NCI-H1048 (cell line): ENCODE measurements around the gene DIO1.

Source experiments
- DNase-seq: peaks from one replicate; lab custom pipeline; 2025; lab: John Stamatoyannopoulos, UW

The DIO1 gene

DNA sequence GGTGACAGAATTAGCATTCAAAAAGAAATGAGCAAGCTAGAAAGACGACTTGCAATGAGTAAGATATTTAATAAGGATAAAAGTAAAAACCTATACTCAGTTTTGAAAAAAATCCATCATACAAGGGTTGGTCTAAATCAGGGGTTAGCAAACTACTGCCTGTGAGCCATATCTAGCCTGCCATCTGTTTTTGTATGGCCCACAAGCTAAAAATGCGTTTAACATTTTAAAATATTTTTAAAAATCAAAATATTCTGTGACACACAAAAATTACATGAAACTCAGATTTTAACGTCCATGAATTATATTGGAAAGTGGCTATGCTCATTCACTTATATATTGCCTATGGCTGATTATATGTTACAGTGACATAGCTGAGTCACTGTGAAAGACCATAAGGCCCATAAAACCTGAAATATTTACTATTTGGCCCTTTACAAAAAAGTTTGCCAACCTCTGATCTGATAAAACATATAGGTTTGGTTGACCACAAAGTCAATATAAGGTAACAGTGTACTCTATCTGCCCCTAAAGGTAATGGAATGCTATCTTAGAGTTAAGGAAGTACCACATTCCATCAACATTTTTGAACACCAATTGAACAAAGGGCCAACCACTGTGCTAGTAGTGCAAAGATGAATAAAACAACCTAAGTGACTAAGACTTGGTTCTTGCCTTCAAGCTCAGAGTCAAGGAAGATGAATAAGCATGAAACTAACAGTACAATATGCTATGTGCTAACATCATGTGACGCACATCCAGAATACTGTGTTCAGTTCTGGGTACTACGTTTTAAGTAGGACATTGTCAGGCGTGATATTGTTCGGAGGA, 48.4 kb downstream of the DIO1 start:
- DNase-seq = no peak

DNA sequence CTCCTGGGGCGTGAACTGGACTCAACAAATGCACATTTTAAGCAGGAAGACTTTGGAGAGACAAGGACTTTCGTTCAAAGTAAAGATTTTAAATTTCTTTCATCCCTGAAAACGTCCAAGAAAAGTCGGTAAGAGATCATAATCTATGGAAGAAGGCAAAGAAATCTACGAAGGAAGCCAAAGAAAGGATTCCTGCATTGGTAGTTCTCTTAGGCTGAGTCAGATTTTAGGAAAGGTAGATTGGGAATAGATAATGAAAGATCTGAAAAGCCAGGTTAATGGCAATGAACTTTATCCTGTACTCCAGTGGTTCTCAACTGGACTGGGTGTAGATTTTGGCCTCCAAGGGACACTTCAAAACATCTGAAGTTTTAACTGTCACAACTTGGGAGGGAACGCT, 49.1 kb downstream of the DIO1 start:
- DNase-seq = no peak

DNA sequence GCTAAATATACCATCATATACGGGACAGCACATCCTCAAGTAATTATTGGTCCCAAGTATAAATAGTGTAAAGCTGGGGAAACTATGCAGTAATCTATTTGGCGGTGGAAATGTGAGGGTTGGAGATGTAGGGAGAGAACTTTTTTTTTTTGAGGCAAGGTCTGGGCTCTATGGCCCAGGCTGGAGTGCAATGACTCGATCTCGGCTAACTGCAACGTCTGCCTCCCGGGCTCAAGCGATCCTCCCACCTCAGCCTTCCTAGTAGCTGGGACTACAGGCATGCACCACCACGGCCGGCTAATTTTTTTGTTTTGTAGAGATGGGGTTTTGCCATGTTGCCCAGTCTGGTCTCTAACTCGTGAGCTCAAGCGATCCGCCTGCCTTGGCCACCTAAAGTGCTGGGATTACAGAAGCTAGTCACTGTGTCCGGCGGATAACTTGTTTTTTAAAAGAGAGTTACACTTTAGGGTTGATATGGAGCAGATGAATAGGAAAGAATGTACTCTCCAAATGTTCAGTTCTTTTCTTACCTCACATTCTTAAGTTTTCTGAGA, 49.6 kb downstream of the DIO1 start:
- no peak for DNase-seq

DNA sequence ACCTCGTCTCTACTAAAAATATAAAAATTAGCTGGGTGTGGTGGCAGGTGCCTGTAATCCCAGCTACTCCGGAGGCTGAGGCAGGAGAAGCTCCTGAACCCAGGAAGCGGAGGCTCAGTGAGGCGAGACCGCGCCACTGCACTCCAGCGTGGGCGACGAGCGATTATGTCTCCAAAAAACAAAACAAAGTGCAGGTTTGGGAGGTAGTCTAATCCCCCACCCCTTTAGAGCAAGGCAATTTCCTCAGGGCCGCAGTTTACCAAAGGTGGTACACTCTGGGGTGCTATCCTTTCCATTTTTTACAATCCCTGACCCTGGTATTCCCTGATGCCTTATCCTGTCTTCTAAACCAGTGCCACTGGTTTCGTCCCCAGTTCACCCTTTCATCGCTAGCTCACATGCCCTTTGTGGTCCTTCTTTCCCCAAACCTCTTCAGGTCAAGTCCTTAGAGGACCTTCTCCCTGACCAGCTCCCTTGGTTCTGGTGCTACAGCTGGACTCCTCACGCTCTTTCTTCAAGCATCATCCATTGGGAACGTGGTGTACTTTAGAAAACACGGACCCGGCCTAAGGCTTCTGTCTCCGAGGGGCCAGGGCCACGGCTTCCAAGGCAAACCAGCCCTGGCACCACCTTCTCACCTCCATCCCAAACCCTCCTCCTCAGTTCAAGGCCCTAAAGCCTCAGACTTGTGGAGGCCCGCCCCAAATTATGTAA, 50.6 kb downstream of the DIO1 start:
- DNase-seq = no peak

DNA sequence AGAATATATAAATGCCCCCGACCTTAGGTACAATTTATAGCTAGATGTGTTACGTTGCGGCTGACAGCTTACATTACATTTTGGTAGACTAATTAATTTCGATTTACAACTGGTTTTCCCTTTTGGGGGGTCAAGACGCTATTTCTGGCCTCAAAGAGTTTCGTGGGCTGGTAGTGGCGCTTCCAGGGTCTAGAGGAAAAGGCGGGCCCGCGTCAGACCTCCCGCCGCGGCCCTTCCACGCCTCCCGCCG, 51.1 kb downstream of the DIO1 start:
- no peak for DNase-seq

DNA sequence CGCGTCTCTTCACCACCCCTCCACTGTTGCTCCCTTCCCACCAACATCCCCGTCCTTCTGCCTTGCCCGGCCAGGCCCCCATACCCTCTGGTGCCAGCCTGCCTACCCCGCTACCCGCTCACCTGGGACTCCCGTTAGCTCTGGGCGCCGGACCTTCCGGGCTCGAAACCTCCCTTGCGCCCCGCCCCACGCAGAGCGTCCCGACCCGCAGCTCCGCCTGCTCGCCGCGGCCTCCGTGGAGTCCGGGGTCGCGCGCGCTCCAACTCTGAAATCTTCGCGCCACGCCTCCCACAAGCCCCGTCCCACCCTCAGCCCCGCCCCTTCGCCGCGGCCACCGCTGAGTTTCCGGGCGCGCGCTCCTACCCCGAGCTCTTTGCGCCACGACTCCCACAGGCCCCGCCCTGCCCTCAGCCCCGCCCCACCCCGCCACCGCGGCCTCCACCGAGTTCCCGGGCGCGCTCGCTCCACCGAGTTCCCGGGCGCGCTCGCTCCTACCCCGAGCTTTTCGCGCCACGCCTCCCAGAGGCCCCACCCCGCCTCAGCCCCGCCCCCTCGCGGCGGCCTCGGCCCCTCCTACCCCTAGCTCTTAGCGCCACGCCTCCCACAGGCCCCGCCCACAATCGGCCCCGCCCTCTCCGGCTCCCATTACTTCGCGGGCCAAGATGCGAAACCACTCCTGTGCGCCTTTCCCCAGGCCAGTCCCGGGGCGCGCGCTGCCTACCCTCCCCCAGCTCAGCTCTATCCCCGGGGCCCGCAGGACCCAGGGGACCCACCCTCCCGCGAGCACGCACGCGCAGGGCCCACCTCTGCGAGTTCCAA, 51.7 kb downstream of the DIO1 start, which contains the start of gene IFT25:
Gene IFT25, minus strand, starts transcription at position 267 of the 819 bp plus-strand sequence. CDS start 5,617 bp downstream, outside the sequence.
- peak; percentile 91 for DNase-seq

DNA sequence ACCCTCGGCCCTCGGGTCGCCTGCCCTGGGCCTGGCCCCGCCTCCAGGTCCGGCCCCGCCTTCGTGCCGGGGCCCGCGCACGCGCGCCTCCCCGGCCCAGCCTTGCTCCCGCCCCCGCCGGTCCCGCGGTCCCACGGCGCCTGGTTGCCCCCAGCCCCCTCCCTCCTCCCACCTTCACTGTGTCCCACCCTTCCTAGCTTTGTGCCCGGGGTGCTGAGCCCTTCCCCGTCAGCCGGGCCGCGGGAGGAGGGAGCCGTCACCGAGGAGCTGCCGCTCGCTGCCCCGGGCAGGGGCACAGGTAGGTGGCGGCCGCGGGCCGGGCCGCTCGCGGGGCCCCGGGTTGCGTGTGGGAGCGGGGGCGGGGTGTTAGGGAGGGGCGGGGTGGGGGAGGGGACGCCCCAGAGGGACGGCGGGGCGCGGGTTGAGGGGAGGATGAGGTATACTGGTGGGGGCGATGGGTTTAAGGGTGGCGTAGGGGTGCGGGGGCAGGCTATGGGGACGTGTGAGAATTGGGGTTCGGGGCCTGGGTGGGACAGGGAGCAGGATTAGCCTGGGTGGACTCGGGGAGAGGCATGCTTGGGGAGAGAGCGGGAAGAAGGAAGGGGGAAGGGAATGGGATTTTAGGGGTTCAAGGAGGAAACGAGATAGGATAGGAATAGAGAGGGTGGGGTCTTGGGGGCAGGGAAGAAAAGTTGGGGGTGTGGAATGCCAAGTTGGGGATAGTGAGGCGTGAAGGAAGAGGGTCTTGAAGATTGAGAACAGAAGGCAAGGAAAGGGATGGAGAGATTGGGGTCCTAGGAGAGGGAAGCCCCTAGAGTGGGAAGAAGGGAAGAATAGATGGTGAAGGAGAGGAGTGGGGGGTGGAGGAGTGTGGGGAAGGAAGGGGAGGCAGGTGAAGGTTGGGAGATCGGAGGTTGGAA, 52.5 kb downstream of the DIO1 start, which contains the start of gene LRRC42:
Gene LRRC42, plus strand, starts transcription at position 99 of the 920 bp plus-strand sequence. CDS start 5,650 bp downstream, outside the sequence.
- DNase-seq = no peak

DNA sequence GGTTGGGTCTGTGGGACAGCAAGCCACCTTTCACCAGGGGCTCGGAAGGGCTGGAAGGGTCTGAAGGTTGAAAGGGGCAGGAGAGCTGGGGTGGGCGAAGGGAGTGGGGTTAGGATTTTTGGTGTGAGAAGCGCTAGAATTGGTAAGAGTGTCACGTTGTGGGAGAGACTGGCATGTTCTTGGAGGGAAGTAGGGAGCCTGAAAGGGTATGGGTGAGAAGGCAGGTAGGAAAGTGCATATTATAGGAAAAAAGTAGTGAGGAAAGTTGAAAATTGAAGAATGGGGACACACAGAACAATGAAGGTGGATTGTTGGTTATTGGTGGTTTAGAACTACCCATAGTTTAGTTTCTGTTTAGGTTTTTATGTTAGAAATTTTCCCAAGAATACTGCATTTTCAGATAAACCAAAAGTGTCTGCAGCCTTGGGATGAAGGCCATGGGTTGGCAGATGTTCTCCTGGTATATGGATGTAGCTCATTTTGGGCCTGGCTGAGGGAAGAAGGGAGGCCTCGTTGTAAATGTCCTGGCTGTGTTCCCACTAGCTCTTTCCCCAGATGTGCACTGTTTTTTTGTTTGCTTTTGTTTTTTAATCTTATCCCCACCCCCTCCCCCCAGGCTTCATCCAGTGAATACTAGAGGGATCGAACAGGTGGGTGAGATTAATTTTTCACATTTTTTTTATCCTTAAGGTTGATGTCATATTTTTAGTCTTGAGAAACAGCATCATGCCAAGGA, 53.4 kb downstream of the DIO1 start:
- DNase-seq = no peak

DNA sequence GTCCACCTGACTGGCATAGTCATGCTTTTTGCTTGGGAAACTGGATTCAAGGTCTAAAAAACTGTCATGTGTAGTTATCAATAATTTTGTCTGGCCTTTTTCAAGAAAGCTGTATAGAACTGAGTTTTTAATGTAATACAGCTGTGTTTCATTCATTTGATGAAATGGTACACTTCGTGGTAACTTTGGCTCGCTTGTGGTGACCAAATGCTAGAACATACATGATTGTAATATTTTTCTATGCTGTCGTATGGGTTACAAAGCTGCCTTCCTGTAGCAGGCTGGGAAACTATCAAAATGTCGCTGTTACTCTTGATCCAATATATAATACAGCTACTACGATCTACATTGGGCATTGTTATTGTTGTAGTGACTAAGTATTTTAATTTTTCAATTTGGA, 54.3 kb downstream of the DIO1 start:
- no peak for DNase-seq

DNA sequence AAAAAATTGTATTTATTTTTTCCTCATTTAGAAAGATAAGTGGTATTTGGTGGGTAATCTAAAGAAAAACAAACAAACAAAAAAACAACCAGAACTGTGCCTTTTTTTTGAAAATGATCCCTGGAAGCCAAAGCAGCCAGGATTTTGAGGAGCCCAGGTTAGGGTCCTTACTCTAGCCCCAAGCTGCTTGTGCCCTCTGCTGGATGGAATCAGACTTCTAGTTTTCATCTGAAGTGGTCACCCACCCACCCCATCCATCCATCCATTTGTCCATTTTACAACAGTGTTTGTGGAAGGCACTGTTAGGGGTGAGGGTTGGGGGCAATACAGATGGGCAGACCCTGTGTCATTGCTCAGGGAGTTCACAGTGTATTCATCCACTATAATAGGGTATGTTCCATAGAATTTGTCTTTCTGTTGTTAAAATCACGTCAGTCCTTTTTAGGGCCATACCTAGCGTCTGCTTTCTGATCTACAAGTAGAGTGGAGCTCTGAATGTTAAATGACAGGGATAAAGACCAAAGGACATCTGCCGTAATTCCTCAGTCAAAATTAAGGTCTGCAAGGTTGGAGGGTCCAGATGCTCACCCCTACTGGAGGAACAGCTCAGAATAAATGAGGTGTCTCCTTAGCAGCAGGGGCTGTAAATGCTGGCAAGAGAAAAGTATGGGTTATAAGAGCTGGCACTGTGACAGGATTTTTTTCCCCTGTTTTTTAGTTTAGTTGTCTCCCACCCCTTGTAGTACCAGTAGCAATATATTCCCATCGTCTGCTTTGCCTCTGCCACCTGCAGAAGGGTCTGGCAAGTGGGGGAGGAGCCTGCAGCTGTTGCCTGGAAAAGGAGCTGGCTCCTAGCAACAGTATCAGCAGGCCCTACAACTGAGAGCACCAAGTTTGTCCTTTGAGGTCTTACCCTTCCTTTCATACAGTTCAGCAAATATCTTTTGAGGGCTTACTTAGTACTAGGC, 55.3 kb downstream of the DIO1 start:
- DNase-seq = no peak

DNA sequence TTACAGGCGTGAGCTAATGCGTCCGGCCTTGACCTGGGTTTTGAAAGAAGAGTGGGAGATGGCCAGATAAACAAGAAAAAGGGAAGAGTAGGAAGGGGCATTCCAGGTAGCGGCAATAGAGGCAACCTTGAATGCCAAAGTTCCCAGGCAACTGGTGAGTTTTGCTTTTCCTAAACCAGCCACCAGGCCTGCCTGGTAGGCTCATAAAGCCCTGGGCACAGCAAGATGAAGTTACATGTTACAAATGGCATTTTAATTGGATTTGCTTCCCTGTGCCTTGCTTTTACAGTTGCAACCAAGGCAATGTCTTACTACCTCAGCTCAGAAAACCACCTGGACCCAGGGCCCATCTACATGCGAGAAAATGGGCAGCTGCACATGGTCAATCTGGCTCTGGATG, 57.7 kb downstream of the DIO1 start:
- no peak for DNase-seq

DNA sequence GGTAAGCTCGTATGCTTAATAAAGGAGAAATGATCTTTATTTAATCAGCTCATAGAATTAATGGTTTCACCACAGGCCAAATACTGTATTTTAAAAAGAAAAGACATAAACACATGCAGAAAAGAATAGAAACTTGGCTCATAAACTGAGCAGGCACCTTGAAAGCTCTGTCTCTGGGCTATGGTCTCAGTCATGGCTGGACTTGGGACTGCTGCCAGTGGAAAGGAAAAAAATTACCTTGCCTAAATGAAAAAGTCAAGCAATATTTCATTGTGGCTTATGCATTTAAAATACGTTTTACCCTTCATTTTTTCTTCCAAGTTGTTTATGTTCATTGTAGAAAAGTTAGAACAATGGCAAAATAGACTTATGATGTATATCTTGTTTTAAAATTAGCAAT, 60.1 kb downstream of the DIO1 start:
- no peak for DNase-seq

DNA sequence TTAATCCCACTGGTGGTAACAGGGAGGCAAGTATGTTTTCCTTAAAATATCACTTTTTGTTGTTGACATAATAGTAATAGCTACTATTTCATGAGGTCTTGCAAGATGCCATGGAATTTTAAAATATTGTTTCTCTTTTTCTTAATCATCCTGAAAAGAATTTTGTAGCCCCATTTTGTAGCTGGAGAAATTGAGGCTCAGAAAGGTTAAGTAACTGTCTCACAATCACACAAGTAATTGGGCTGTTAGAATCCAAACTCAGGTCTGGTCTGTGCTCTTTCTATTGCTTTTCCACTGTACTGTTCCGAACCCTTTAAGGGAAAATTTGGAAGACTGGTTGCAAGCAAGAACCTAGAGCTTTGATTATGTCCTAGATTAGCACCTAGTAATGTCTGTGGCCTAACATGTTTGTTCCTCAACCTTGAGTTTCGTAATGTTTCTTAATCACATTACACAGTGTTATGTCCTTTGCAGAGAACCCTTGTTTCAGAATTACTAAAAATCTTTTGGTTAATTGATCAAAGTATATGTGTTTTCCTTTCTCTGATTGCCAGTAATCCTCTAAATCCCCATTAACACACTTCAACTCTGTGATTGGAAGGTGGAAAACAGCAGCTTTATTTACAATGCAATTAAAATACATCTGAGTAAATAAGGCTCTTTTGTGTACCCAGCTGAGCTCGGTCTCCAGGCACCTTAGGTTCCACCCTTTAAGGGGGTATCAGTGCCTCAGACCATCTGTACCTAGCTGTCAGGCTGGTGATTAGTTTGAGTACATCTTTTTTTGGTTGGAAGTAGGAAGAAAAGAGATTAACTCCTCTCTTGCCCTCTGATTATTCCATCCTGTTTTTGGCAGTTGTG, 62.6 kb downstream of the DIO1 start:
- DNase-seq = no peak

DNA sequence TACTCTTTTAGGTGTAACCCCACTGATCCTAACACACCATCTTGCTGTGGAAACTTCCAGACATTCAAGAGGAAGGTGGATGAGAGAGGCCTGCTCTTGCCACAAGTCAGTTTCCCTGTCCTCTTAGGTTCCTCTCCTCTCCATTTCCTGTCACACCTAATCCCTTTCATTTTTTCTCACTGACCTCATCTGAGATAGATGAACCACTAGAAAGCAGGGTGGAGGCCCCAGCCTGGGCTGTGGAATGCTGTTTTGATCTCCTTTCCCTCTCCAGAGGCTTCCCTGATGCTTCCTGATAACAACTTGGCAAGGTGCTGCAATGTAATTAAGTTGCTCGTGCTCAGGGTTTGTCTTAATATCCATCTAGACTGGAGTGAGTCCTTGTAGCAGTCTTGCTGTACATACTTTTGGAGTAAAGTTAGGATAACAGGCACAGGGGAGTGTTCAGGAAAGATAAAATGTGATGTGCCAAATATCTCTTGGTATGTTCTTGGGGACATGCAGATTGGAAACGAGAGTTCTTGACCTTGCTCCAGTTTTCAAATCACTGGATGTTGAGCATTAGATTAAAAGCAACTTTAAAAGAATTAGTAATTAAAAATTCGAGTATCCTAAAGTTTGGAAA, 63.3 kb downstream of the DIO1 start:
- DNase-seq = no peak

DNA sequence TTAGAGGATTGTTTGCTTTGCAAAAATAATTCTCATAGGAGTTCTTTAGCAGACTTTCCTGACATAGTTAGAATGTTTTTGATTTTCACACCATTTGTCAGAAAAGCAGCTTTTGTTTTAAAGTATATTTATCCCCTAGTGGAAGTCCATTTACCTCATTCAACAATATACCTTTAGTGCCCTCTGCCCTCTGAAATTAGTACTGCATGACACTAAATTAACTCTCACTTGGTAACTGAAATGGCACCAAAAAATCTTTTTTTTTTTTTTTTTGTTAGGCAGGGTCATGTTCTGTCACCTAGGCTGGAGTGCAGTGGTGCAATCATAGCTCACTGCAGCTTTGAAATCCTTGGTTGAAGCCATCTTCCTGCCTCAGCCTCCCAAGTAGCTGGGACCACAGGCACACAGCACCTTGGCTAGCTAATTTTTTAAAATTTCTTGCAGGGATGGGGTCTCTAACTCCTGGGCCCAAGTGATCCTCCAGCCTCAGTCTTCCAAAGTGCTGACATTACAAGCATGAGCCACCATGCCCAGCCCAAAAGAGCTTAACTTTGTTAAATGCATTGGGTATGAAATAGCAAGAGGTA, 65.8 kb downstream of the DIO1 start:
- no peak for DNase-seq
